HG02885 (cell line): ENCODE results near the gene KRT71.
"Not testable (repeated sequence)": the region's sequence is repeated elsewhere in the genome, so short reads cannot be mapped to it uniquely, and the experiment has no call there.

Source experiments
- ATAC-seq: cut with Tn5 transposase; IDR thresholded peaks from one replicate; pipeline ENCODE4 v1.9.1; 2021; ENCODE audit warnings: mild to moderate bottlenecking; ENCODE audit not compliant: unreplicated experiment, poor library complexity

Gene KRT71

GRCh38 chr12:52501490-52501889 is 51.5 kb downstream of the KRT71 start:
- ATAC-seq, result no peak

DNA sequence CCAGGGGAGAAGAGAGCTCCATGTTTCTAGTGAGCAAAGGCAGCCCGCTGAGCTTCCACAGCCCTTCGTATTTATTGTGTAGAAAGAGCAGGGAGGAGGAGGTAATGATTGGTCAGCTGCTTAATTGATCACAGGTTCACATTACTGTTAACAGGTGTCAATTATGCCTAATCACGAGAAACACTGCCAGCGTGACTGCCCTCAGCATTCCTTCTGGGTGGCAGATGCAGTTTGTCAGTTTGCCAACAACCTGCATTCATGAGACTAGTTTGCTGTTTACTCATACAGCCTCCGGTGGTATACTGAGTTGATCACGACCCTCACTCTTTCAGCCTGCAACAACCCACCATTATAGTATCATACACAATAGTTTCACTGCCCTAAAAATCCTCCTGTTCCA is 52.4 kb downstream of the KRT71 start:
- not testable (repeated sequence) for ATAC-seq

DNA sequence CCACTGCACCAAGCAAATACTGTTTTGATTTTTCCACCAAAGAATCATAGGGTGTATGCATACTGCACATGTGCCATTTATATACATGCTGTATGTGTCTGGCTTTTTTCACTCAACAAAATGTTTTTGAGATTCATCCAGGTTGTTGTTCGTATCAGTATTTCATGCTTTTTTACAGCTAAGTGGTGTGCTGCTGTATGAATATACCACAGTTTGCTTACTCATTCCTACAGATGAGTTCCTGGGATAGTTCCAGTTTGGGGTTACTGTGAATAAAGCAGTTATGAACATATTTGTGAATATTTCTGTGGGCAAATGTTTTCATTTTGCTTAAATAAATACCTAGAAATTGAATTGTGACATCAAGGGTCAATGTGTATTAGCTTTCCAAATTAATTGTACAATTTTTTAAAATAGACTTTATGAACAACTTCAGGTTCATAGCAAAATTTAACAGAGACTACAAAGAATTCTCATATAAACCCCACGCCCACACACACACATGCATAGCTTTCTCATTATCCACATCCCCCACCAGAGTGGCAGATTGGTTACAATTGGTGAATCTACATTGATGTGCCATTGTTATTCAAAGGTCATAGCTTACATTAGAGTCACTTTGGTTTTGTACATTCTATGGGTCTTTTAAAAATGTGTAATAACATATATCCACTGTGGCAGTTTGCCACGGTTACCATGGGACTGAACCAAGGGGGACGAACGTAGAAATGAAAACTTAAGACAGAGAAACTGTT is 53.0 kb downstream of the KRT71 start:
- ATAC-seq, result no peak

DNA sequence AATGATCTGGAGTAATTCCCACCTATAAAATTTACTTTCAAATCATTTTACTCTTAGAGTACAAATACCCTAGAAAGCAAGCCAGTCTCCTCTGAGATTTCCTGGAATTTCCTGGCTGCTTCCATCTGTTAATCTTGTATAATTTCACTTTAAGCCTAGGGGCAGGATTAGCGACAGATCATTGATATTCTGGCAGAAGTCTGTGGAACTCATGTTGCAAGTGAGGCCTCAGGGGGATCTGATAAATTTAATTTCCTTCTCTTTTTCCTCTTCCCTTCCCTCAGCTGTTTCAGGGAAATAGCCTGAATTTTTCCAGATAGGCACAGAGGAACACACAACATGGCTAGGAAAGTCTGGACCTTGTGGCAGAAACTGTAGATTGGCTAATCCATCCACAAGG is 54.0 kb downstream of the KRT71 start:
- ATAC-seq, result no peak

- ATAC-seq, result no peak
Measured at GRCh38 chr12:52497975-52498374, 55.0 kb downstream of the KRT71 start.

DNA sequence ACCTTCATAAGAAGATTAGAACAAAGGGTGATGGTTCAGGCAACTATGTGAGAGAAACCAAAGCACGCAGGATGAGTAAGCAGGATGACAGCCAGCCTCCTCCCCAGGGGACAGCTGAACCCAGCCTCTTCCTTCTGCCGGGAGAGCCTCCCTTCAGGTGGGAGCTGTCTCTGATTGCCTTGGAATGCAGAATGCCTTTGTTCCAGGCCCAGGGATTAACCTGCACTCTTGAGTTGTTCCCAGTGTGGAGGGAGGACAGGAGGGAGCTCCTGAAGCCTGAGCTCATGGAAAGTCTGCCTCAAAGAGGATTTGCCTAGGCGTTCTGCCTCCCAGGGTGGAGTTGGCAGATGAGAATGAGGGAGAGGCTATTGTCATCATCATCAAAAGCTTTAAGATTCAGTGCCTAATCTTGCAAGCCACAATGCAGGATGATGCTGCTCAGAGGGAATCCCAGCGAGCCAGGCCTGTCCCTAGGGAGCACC is 56.3 kb downstream of the KRT71 start:
- no peak for ATAC-seq

GRCh38 chr12:52496054-52496453 is 56.9 kb downstream of the KRT71 start:
- ATAC-seq, result no peak

GRCh38 chr12:52495389-52495788 is 57.6 kb downstream of the KRT71 start:
- no peak for ATAC-seq

GRCh38 chr12:52494518-52494917 is 58.4 kb downstream of the KRT71 start:
- no peak for ATAC-seq

GRCh38 chr12:52494100-52494499 is 58.8 kb downstream of the KRT71 start:
- no peak for ATAC-seq
